ENCODE measurements around the gene SLC38A10.

The SLC38A10 gene

GRCh38 chr17:81257533-81257932 lies 37.6 kb downstream of the SLC38A10 start:
- DNase-seq (ENCODE audit: low read depth) = no peak
- no peak overlapping the region for H3K4me3 ChIP-seq (ENCODE audit: control insufficient read depth, low read depth, low read length)
- no peak for TF ChIP-seq CTCF (IDR thresholded peaks at IDR 0.05; ENCODE audit: control insufficient read depth, insufficient read depth, low read depth, low read length, missing control alignments)

- peak; percentile 11 for DNase-seq (ENCODE audit: low read depth)
- no peak for TF ChIP-seq CTCF (IDR thresholded peaks at IDR 0.05; ENCODE audit: control insufficient read depth, insufficient read depth, low read depth, low read length, missing control alignments)
- no peak overlapping the region for H3K4me3 ChIP-seq (ENCODE audit: control insufficient read depth, low read depth, low read length)
These were observed 38.5 kb downstream of the SLC38A10 start for GRCh38 chr17:81256616-81257015.

- DNase-seq (ENCODE audit: low read depth) = no peak
- peak; percentile 49 for TF ChIP-seq CTCF (IDR thresholded peaks at IDR 0.05; ENCODE audit: control insufficient read depth, insufficient read depth, low read depth, low read length, missing control alignments)
- no peak overlapping the region for H3K4me3 ChIP-seq (ENCODE audit: control insufficient read depth, low read depth, low read length)
These were observed 40.0 kb downstream of the SLC38A10 start for GRCh38 chr17:81254955-81255717.

GRCh38 chr17:81253358-81254131 lies 41.6 kb downstream of the SLC38A10 start:
- DNase-seq (ENCODE audit: low read depth) = no peak
- peak; percentile 70 for TF ChIP-seq CTCF (IDR thresholded peaks at IDR 0.05; ENCODE audit: control insufficient read depth, insufficient read depth, low read depth, low read length, missing control alignments)

GRCh38 chr17:81252987-81253329 lies 42.1 kb downstream of the SLC38A10 start:
- H3K4me3 ChIP-seq (ENCODE audit: control insufficient read depth, low read depth, low read length) = no peak overlapping the region
- no peak for DNase-seq (ENCODE audit: low read depth)
- no peak for TF ChIP-seq CTCF (IDR thresholded peaks at IDR 0.05; ENCODE audit: control insufficient read depth, insufficient read depth, low read depth, low read length, missing control alignments)

More at GRCh38 chr17:81253358-81254131, 41.6 kb downstream of the SLC38A10 start:
- H3K4me3 ChIP-seq (ENCODE audit: control insufficient read depth, low read depth, low read length) = no peak overlapping the region

GRCh38 chr17:81252326-81252986 lies 42.7 kb downstream of the SLC38A10 start:
- DNase-seq (ENCODE audit: low read depth) = no peak
- no peak overlapping the region for H3K4me3 ChIP-seq (ENCODE audit: control insufficient read depth, low read depth, low read length)

More at GRCh38 chr17:81252326-81252986, 42.7 kb downstream of the SLC38A10 start:
- no peak for TF ChIP-seq CTCF (IDR thresholded peaks at IDR 0.05; ENCODE audit: control insufficient read depth, insufficient read depth, low read depth, low read length, missing control alignments)
